MM.1S (cell line): Measurements from ENCODE around the gene CEPT1.

Experiments used
- DNase-seq: peaks from one replicate; pipeline ENCODE4 v3.0.0-alpha.2; 2015
- H2AFZ ChIP-seq: fragments of 300-600 bp; sonication (generic); 2 replicates; pipeline ENCODE4 v1.6.0; 2016; ENCODE audit warnings: antibody characterized with exemption, low read length
- H3F3A ChIP-seq: fragments of 300-600 bp; sonication (generic); 2 replicates; pipeline ENCODE4 v1.6.1; 2016; ENCODE audit warnings: mild to moderate bottlenecking, antibody characterized with exemption, low read length, moderate library complexity, mixed read lengths; ENCODE audit not compliant: insufficient read depth
- H3K27ac ChIP-seq: fragments of 300-600 bp; sonication (generic); 2 replicates; pipeline ENCODE4 v1.5.1; 2016; ENCODE audit warnings: mild to moderate bottlenecking, low read length
- H3K27me3 ChIP-seq: fragments of 300-600 bp; sonication (generic); replicated peaks from 2 replicates; pipeline ENCODE4 v1.6.0; 2016; ENCODE audit warnings: low read length; ENCODE audit not compliant: insufficient read depth
- H3K36me3 ChIP-seq: fragments of 300-600 bp; sonication (generic); replicated peaks from 2 replicates; pipeline ENCODE4 v1.6.1; 2016; ENCODE audit warnings: mild to moderate bottlenecking, low read length, mixed read lengths; ENCODE audit not compliant: insufficient read depth
- H3K4me1 ChIP-seq: fragments of 300-600 bp; sonication (generic); 2 replicates; pipeline ENCODE4 v1.6.1; 2016; ENCODE audit warnings: low read length, mixed read lengths
- H3K4me2 ChIP-seq: fragments of 300-600 bp; sonication (generic); 2 replicates; pipeline ENCODE4 v1.6.0; 2016; ENCODE audit warnings: low read depth, low read length
- H3K4me3 ChIP-seq: fragments of 300-600 bp; sonication (generic); 2 replicates; pipeline ENCODE4 v1.5.1; 2016; ENCODE audit warnings: low read length, mixed read lengths
- H3K79me2 ChIP-seq: fragments of 300-600 bp; sonication (generic); 2 replicates; pipeline ENCODE4 v1.6.1; 2016; ENCODE audit warnings: mixed run types, low read length, mixed read lengths
- H3K9ac ChIP-seq: fragments of 300-600 bp; sonication (generic); 2 replicates; pipeline ENCODE4 v1.6.1; 2016; ENCODE audit warnings: low read length, mixed read lengths
- H3K9me2 ChIP-seq: fragments of 300-600 bp; sonication (generic); replicated peaks from 2 replicates; pipeline ENCODE4 v1.6.1; 2016; ENCODE audit warnings: mild to moderate bottlenecking, low read length, mixed read lengths; ENCODE audit not compliant: insufficient read depth
- H3K9me3 ChIP-seq: fragments of 300-600 bp; sonication (generic); replicated peaks from 2 replicates; pipeline ENCODE4 v1.6.1; 2016; ENCODE audit warnings: mild to moderate bottlenecking, low read length, mixed read lengths; ENCODE audit not compliant: insufficient read depth
- H4K20me1 ChIP-seq: fragments of 300-600 bp; sonication (generic); 2 replicates; pipeline ENCODE4 v1.6.1; 2016; ENCODE audit warnings: mild to moderate bottlenecking, low read length, moderate library complexity, mixed read lengths; ENCODE audit not compliant: insufficient read depth
- EZH2 ChIP-seq: fragments of 300-600 bp; sonication (generic); optimal IDR thresholded peaks from 2 replicates; pipeline ENCODE3; 2017; ENCODE audit warnings: low read depth, mild to moderate bottlenecking, antibody characterized with exemption, low read length, mixed read lengths
- EZH2phosphoT487 ChIP-seq: fragments of 300-600 bp; sonication (generic); IDR thresholded peaks from 2 replicates; pipeline ENCODE4 v1.6.1; 2018; ENCODE audit warnings: antibody characterized with exemption, low read length
- TF ChIP-seq, protein P1 (sequence below): fragments of 300-600 bp; sonication (generic); IDR thresholded peaks from 2 replicates; pipeline ENCODE4 v1.5.1; 2016; ENCODE audit warnings: antibody characterized with exemption, low read length, mixed read lengths

Gene CEPT1

DNA sequence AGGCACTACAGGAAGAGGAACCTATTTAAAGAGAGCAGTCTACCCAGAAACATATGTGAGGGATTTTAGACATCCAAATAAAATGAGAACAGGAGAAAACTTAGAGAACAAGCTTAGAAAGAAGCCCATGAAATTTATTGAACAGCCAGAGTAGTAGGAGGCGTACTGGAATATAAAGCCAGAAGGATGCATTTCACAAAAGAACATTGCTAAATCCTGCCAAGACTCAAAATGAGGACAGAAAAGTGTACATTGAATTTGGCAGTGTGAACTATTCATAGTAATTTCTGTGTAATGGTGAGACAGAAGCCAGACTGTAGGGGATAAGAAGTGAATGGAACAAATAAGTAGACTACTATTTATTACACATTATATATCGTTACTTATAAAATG is 22.5 kb downstream of the CEPT1 start:
- Histone ChIP-seq H2AFZ (no peak overlapping the region), H3K79me2 (no peaks in the 10 kb centered on the region), H3K9me3 (no peaks in the 10 kb centered on the region), H3F3A (no peaks in the 10 kb centered on the region), H3K36me3 (no peaks in the 10 kb centered on the region), H3K4me3 (no peak overlapping the region), H3K27ac (no peak overlapping the region), H3K4me1 (no peaks in the 10 kb centered on the region), H3K9me2 (no peaks in the 10 kb centered on the region), H3K9ac (no peak overlapping the region), H3K27me3 (no peaks in the 10 kb centered on the region), H4K20me1 (no peaks in the 10 kb centered on the region), H3K4me2 (no peak overlapping the region)
- DNase-seq, result no peak
- TF ChIP-seq, protein P1, sequence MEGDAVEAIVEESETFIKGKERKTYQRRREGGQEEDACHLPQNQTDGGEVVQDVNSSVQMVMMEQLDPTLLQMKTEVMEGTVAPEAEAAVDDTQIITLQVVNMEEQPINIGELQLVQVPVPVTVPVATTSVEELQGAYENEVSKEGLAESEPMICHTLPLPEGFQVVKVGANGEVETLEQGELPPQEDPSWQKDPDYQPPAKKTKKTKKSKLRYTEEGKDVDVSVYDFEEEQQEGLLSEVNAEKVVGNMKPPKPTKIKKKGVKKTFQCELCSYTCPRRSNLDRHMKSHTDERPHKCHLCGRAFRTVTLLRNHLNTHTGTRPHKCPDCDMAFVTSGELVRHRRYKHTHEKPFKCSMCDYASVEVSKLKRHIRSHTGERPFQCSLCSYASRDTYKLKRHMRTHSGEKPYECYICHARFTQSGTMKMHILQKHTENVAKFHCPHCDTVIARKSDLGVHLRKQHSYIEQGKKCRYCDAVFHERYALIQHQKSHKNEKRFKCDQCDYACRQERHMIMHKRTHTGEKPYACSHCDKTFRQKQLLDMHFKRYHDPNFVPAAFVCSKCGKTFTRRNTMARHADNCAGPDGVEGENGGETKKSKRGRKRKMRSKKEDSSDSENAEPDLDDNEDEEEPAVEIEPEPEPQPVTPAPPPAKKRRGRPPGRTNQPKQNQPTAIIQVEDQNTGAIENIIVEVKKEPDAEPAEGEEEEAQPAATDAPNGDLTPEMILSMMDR, result no peak
- TF ChIP-seq EZH2phosphoT487, result no peak
- TF ChIP-seq EZH2, result no peak

DNA sequence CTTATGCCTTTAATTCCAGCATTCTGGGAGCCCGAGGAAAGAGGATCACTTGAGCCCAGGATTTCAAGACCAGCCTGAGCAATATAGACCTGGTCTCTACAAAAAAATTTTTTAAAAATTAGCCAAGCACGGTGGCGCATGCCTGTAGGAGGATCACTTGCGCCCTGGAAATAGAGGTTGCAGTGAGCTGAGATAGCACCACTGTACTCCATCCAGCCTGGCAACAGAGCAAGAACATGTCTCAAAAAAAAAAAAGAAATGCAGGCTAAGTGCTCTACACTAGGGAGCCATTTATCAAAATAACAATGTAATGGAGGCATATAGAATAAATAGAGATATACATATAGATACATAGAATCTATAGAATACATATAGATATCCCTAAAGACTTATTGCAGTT is 23.3 kb downstream of the CEPT1 start:
- Histone ChIP-seq H3K79me2 (no peaks in the 10 kb centered on the region), H3K4me1 (no peaks in the 10 kb centered on the region), H3K9ac (no peak overlapping the region), H4K20me1 (no peaks in the 10 kb centered on the region), H3K27me3 (no peaks in the 10 kb centered on the region), H3K9me2 (no peaks in the 10 kb centered on the region), H2AFZ (no peak overlapping the region), H3K4me3 (no peak overlapping the region), H3K36me3 (no peaks in the 10 kb centered on the region), H3K4me2 (no peak overlapping the region), H3K27ac (no peak overlapping the region), H3K9me3 (no peaks in the 10 kb centered on the region), H3F3A (no peaks in the 10 kb centered on the region)
- DNase-seq, result no peak
- TF ChIP-seq EZH2 (no peak), EZH2phosphoT487 (no peak)
- TF ChIP-seq, protein P1, result no peak

DNA sequence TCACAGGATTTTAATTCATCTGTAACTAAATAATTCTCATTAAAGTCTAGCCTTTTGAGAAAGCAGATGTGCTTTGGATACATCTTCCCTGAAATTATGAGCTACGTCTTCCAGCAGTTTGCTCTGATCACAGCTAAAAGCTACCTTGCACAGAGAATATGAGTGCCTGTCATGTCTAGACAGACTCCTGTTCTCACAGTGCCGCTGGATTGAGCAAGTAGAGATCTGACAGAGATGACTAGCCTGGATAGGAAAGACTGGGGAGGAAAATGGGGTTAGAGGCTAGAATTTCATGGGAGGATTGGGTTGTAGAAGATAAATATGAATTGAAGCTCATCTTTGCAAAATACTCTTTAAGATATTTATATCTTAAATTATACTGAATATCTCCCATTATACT is 24.1 kb downstream of the CEPT1 start:
- no peaks in the 10 kb centered on the region for H4K20me1 ChIP-seq
- no peak for DNase-seq
- TF ChIP-seq, protein P1, result no peak
- TF ChIP-seq EZH2, result no peak
- TF ChIP-seq EZH2phosphoT487, result no peak
- no peaks in the 10 kb centered on the region for H3K9me2 ChIP-seq
- no peak overlapping the region for H3K27ac ChIP-seq
- no peak overlapping the region for H2AFZ ChIP-seq
- H3K27me3 ChIP-seq, result no peaks in the 10 kb centered on the region
- H3K9ac ChIP-seq, result no peak overlapping the region
- no peak overlapping the region for H3K4me2 ChIP-seq
- no peaks in the 10 kb centered on the region for H3K36me3 ChIP-seq
- H3K79me2 ChIP-seq, result no peaks in the 10 kb centered on the region
- H3F3A ChIP-seq, result no peaks in the 10 kb centered on the region
- H3K4me1 ChIP-seq, result no peaks in the 10 kb centered on the region
- no peak overlapping the region for H3K4me3 ChIP-seq
- H3K9me3 ChIP-seq, result no peaks in the 10 kb centered on the region
